Fibroblast of the aortic adventitia (primary cell): ENCODE data around the gene SMIM27. TPM values are rescaled to one million over a fixed set of nuclear protein-coding genes. Genes with fewer than 3 reads are reported as not detected.

Experiments used
- DNase-seq: peaks from one replicate; pipeline ENCODE4 v3.0.0-alpha.2; 2010; ENCODE audit warnings: low read depth
- H3K4me3 ChIP-seq: 2 replicates; pipeline ENCODE4 v1.5.1; 2011; ENCODE audit warnings: low read depth, mild to moderate bottlenecking, control low read depth, low read length, moderate library complexity
- total RNA-seq: library from RNA; depleted of rRNA; stranded (reverse); fragments of >200 nt; gene quantifications from 2 replicates; pipeline ENCODE4 v1.2.3, GENCODE V29; 2012; ENCODE audit warnings: low replicate concordance
- TF ChIP-seq, protein P1 (sequence below): IDR thresholded peaks from 2 replicates; pipeline ENCODE4 v1.5.1; 2011; ENCODE audit warnings: mild to moderate bottlenecking, low read length, control low read depth, inconsistent platforms; ENCODE audit not compliant: insufficient read depth

Gene SMIM27, protein sequence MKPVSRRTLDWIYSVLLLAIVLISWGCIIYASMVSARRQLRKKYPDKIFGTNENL
- total RNA-seq: 1.6 and 1.9 TPM in 2 replicates

GRCh38 chr9:32552172-32552872, at the start of gene SMIM27, which contains the start of gene TOPORS:
SMIM27 (plus strand) TSS chr9:32552327; CDS start chr9:32552435, 108 bp downstream.
TOPORS (minus strand) TSS chr9:32552586; CDS start chr9:32552436, 150 bp downstream.
- peak; percentile 90 for DNase-seq
- H3K4me3 ChIP-seq: peak within 1 kb of the TSS; percentile 73
- TF ChIP-seq, protein P1, sequence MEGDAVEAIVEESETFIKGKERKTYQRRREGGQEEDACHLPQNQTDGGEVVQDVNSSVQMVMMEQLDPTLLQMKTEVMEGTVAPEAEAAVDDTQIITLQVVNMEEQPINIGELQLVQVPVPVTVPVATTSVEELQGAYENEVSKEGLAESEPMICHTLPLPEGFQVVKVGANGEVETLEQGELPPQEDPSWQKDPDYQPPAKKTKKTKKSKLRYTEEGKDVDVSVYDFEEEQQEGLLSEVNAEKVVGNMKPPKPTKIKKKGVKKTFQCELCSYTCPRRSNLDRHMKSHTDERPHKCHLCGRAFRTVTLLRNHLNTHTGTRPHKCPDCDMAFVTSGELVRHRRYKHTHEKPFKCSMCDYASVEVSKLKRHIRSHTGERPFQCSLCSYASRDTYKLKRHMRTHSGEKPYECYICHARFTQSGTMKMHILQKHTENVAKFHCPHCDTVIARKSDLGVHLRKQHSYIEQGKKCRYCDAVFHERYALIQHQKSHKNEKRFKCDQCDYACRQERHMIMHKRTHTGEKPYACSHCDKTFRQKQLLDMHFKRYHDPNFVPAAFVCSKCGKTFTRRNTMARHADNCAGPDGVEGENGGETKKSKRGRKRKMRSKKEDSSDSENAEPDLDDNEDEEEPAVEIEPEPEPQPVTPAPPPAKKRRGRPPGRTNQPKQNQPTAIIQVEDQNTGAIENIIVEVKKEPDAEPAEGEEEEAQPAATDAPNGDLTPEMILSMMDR: no peak

DNA sequence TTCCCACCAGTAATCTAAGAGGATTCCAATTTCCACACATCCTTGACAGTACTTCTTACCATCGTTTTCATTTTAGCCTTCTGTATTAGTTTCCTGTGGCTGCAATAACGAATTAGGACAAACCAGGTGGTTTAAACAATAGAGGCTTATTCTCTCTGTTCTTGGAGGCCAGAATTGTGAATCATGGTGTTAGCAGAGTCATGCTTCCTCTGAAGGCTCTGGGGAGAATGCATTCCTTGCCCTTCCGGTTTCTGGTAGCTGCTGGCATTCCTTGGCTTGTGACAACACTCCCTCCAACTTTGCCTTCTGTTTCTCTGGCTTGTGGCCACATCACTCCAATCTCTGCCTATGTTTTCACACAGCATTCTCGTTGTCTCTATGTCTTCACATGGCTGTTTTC, 49.7 kb upstream of the SMIM27 start:
- peak; percentile 72 for DNase-seq
- H3K4me3 ChIP-seq: no peak overlapping the region
- TF ChIP-seq, protein P1: no peak

DNA sequence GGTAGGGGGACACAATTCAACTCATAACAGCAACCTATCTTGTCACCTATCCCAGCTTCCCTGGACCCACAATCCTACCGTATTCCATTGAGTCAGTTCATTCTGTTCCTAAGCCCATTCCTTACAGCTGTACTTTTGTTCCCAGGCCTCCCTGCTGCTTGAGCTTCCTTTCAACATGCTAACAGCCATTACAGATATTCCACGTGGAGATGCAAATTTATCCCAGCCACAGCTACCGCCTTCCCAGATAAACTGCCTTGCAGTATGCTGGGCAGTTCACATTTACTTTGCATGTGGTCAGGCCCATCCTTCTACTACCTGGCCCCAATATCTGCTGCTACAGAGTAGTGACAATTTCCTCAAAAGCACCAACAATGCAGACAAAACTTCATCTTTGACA, 49.1 kb upstream of the SMIM27 start:
- DNase-seq: no peak
- no peak overlapping the region for H3K4me3 ChIP-seq
- TF ChIP-seq, protein P1: no peak

DNA sequence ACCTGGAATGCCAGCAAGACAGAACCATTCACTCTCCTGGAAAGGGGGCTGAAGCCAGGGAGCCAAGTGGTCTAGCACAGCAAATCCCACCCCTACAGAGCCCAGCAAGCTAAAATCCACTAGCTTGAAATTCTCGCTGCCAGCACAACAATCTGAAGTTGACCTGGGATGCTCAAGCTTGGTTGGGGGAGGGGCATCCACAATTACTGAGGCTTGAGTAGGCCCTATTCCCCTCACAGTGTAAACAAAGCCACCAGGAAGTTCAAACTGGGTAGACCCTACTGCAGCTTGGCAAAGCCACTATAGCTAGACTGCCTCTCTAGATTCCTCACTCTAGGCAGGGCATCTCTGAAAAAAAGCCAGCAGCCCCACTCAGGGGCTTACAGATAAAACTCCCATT, 43.4 kb upstream of the SMIM27 start:
- H3K4me3 ChIP-seq: no peak overlapping the region
- no peak for DNase-seq
- TF ChIP-seq, protein P1: no peak

DNA sequence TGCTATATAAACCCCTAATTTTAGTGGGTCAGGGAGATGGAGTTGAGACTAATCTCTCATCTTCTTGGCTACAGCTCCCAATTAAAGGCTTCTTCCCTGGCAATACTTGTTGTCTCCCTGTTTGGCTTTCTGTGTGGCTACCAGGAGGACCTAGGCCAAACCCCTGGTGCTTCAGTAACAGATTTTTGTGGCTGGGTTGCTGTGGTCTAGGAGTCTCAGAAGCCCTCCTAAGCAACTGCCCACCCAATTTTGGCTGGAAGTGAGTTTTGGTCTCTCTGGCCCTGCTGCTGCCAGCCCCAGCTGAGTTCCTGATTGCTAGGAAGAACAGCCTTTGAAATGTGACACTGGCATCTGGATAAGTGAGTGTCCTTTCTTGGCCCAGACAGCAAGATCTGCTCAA, 35.9 kb upstream of the SMIM27 start:
- TF ChIP-seq, protein P1: no peak
- H3K4me3 ChIP-seq: no peak overlapping the region
- no peak for DNase-seq

DNA sequence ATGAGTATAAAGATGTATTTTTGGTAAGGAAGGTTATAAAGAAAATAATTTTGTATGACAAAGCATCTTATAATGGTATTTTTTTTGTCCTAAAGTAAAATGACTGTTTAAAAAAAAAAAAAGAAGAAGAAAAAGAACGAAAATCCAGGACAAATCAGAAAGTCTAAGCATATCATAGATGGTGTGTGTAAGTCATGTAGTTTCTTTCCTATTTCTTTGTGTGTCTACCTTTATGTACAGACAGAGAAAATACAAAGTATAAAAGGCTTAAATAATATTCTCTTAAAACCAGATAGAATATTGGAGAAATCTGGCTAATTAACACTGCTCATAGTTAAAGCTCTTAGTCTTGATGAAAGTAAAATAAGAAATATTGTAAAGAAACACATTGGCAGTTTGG, 33.9 kb upstream of the SMIM27 start:
- no peak overlapping the region for H3K4me3 ChIP-seq
- DNase-seq: no peak
- TF ChIP-seq, protein P1: no peak
